HepG2 (cell line): ENCODE measurements around the gene RPUSD3. TPM values are rescaled to one million over a fixed set of nuclear protein-coding genes. Genes with fewer than 3 reads are reported as not detected.

Experiments used
- CAMTA2 ChIP-seq: sonication (generic); formaldehyde crosslinking; IDR thresholded peaks from 2 replicates; pipeline ENCODE4 v1.4.0; 2020; ENCODE audit warnings: mild to moderate bottlenecking, missing genetic modification reagents, borderline replicate concordance
- KLF12 ChIP-seq: sonication (generic); formaldehyde crosslinking; IDR thresholded peaks from 2 replicates; pipeline ENCODE4 v1.4.0; 2020; ENCODE audit warnings: missing genetic modification reagents, borderline replicate concordance
- KMT2A ChIP-seq: sonication (generic); formaldehyde crosslinking; IDR thresholded peaks from 2 replicates; pipeline ENCODE4 v1.4.0; 2020; ENCODE audit warnings: missing genetic modification reagents
- NCOA2 ChIP-seq: sonication (generic); formaldehyde crosslinking; IDR thresholded peaks from 2 replicates; pipeline ENCODE4 v1.8.0; 2022; ENCODE audit warnings: inconsistent platforms
- PHF20 ChIP-seq: sonication (generic); formaldehyde crosslinking; IDR thresholded peaks from 2 replicates; pipeline ENCODE4 v1.5.0; 2020; ENCODE audit warnings: mild to moderate bottlenecking, missing genetic modification reagents
- SPEN ChIP-seq: sonication (generic); formaldehyde crosslinking; IDR thresholded peaks from 2 replicates; pipeline ENCODE4 v1.5.1; 2020; ENCODE audit warnings: low read depth, mild to moderate bottlenecking, missing genetic modification reagents
- STAT5B ChIP-seq: sonication (generic); formaldehyde crosslinking; IDR thresholded peaks from 2 replicates; pipeline ENCODE4 v1.4.0; 2020; ENCODE audit warnings: missing genetic modification reagents
- ZBTB38 ChIP-seq: sonication (generic); formaldehyde crosslinking; IDR thresholded peaks from 2 replicates; pipeline ENCODE4 v1.5.1; 2020; ENCODE audit warnings: mild to moderate bottlenecking, missing genetic modification reagents
- ZNF234 ChIP-seq: sonication (generic); formaldehyde crosslinking; conservative IDR thresholded peaks from 2 replicates; pipeline ENCODE4 v1.5.1; 2020; ENCODE audit warnings: mild to moderate bottlenecking, missing genetic modification reagents
- polyA plus RNA-seq, 8 experiments: library from polyadenylated mRNA; depleted of rRNA in 3 of 8; stranded (reverse) in 7 of 8; unstranded in 1 of 8; fragments of >200 nt; fragmentation: Illumina TruSeq in 4 of 8; extraction: Trizol in 4 of 8; gene quantifications; 2 replicates each; pipeline versions ENCODE4 v1.2.1 to v1.2.3, GENCODE V29; 2011 to 2016; ENCODE audit warnings: low read depth in 4 of 8, missing spikeins in 1 of 8, mixed read lengths in 1 of 8; ENCODE audit not compliant: insufficient read depth in 1 of 8
- total RNA-seq, 5 experiments: library from RNA; depleted of rRNA; stranded (reverse); fragments of >200 nt; fragmentation: Illumina TruSeq; extraction: Trizol; gene quantifications; 2 replicates each; pipeline ENCODE4 v1.2.3, GENCODE V29; 2016; ENCODE audit warnings: low read depth in 1 of 5
- TF ChIP-seq, protein P1 (sequence below): sonication (generic); formaldehyde crosslinking; IDR thresholded peaks from 2 replicates; pipeline ENCODE4 v1.4.0; 2020; ENCODE audit warnings: missing genetic modification reagents, mild to moderate bottlenecking, borderline replicate concordance
- TF ChIP-seq, protein P2 (sequence below): sonication (generic); formaldehyde crosslinking; IDR thresholded peaks from one replicate; pipeline ENCODE4 v1.5.1; 2020; ENCODE audit warnings: mild to moderate bottlenecking, missing genetic modification reagents; ENCODE audit errors: not compliant biosample characterization
- TF ChIP-seq, protein P3 (sequence below): sonication (generic); formaldehyde crosslinking; IDR thresholded peaks from 2 replicates; pipeline ENCODE4 v1.4.0; 2020; ENCODE audit warnings: missing genetic modification reagents

Gene RPUSD3
- total and polyA plus RNA-seq, 2 of the 13 experiments (the other 11 are each of a cell fraction or from before 2014, with no cell fraction given): 32.1 to 48.7 TPM

DNA sequence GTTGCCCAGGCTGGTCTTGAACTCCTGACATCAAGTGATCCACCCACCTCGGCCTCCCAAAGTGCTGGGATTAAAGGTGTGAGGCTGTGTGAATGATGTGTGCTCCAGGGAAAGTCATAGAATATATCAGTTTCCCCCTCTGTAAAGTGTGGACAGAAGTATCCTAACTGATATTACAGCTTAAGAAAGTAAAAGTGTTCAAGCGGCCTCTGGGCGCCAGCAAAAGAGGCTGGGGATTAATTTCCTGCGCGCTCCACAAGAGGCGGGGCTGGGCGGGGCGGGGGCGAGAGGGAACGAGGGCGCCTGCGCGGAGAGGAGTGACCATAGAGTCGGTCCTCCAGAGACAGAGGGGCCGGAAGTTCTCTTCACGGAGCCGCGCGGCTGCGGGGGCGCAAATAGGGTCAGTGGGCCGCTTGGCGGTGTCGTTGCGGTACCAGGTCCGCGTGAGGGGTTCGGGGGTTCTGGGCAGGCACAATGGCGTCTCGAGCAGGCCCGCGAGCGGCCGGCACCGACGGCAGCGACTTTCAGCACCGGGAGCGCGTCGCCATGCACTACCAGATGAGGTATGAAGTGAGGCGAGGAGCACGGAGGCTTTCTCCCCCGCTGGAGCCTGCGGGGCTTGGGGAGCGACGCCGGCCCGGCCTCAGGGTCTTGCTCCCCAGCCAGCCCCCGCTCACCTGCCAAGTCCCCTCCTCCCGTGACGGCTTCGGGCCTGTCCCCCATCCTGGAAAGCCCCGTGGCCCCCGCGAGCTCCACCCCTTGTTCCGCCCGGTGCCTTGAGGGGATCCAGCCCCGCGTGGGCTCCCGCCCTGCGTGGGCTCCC is 46.7 kb upstream of the RPUSD3 start, which contains the start of gene JAGN1 (continued):
- TF ChIP-seq, protein P1, sequence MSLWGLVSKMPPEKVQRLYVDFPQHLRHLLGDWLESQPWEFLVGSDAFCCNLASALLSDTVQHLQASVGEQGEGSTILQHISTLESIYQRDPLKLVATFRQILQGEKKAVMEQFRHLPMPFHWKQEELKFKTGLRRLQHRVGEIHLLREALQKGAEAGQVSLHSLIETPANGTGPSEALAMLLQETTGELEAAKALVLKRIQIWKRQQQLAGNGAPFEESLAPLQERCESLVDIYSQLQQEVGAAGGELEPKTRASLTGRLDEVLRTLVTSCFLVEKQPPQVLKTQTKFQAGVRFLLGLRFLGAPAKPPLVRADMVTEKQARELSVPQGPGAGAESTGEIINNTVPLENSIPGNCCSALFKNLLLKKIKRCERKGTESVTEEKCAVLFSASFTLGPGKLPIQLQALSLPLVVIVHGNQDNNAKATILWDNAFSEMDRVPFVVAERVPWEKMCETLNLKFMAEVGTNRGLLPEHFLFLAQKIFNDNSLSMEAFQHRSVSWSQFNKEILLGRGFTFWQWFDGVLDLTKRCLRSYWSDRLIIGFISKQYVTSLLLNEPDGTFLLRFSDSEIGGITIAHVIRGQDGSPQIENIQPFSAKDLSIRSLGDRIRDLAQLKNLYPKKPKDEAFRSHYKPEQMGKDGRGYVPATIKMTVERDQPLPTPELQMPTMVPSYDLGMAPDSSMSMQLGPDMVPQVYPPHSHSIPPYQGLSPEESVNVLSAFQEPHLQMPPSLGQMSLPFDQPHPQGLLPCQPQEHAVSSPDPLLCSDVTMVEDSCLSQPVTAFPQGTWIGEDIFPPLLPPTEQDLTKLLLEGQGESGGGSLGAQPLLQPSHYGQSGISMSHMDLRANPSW (CRISPR knock-in tag): no peak
- TF ChIP-seq CAMTA2 (CRISPR knock-in tag) (0 out of 2 replicates have a peak, but pooled peaks have one; percentile 43), PHF20 (peak; percentile 81), KMT2A (peak; percentile 82), ZBTB38 (CRISPR knock-in tag) (peak; percentile 89), NCOA2 (CRISPR knock-in tag) (peak; percentile 58; the same call in 1 of the 2 replicates), KLF12 (CRISPR knock-in tag) (peak; percentile 66), ZNF234 (CRISPR knock-in tag) (peak; percentile 66; the same call in 1 of the 2 replicates), SPEN (CRISPR knock-in tag) (peak; percentile 80), STAT5B (CRISPR knock-in tag) (no peak)
- TF ChIP-seq, protein P2, sequence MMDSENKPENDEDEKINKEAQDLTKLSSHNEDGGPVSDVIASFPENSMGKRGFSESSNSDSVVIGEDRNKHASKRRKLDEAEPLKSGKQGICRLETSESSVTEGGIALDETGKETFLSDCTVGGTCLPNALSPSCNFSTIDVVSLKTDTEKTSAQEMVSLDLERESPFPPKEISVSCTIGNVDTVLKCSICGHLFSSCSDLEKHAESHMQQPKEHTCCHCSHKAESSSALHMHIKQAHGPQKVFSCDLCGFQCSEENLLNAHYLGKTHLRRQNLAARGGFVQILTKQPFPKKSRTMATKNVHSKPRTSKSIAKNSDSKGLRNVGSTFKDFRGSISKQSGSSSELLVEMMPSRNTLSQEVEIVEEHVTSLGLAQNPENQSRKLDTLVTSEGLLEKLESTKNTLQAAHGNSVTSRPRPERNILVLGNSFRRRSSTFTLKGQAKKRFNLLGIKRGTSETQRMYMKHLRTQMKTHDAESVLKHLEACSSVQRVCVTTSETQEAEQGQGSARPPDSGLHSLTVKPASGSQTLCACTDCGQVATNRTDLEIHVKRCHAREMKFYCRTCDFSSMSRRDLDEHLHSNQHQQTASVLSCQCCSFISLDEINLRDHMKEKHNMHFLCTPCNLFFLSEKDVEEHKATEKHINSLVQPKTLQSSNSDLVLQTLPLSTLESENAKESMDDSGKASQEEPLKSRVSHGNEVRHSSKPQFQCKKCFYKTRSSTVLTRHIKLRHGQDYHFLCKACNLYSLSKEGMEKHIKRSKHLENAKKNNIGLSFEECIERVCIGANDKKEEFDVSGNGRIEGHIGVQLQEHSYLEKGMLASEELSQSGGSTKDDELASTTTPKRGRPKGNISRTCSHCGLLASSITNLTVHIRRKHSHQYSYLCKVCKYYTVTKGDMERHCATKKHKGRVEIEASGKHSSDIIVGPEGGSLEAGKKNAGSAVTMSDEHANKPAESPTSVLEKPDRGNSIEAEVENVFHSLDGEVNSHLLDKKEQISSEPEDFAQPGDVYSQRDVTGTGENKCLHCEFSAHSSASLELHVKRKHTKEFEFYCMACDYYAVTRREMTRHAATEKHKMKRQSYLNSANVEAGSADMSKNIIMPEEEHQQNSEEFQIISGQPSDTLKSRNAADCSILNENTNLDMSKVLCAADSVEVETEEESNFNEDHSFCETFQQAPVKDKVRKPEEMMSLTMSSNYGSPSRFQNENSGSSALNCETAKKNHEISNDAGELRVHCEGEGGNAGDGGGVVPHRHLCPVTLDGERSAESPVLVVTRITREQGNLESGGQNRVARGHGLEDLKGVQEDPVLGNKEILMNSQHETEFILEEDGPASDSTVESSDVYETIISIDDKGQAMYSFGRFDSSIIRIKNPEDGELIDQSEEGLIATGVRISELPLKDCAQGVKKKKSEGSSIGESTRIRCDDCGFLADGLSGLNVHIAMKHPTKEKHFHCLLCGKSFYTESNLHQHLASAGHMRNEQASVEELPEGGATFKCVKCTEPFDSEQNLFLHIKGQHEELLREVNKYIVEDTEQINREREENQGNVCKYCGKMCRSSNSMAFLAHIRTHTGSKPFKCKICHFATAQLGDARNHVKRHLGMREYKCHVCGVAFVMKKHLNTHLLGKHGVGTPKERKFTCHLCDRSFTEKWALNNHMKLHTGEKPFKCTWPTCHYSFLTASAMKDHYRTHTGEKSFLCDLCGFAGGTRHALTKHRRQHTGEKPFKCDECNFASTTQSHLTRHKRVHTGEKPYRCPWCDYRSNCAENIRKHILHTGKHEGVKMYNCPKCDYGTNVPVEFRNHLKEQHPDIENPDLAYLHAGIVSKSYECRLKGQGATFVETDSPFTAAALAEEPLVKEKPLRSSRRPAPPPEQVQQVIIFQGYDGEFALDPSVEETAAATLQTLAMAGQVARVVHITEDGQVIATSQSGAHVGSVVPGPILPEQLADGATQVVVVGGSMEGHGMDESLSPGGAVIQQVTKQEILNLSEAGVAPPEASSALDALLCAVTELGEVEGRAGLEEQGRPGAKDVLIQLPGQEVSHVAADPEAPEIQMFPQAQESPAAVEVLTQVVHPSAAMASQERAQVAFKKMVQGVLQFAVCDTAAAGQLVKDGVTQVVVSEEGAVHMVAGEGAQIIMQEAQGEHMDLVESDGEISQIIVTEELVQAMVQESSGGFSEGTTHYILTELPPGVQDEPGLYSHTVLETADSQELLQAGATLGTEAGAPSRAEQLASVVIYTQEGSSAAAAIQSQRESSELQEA (CRISPR knock-in tag): peak; percentile 58
- TF ChIP-seq, protein P3, sequence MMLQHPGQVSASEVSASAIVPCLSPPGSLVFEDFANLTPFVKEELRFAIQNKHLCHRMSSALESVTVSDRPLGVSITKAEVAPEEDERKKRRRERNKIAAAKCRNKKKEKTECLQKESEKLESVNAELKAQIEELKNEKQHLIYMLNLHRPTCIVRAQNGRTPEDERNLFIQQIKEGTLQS: peak; percentile 59; the same call in 1 of the 2 replicates
